Hematopoietic multipotent progenitor cell treated with erythropoietin and hydrocortisone succinate and interleukin-3 and kit ligand, for 15 days (in vitro differentiated cells): ENCODE data around the gene CNTNAP5.
A peak's percentile ranks its signal among the peaks of the same experiment; 100 is the strongest.

ENCODE experiments used
- DNase-seq: peaks from one replicate; pipeline ENCODE4 v3.0.0-alpha.2; 2015; ENCODE audit warnings: low spot score

Gene CNTNAP5

GRCh38 chr2:124689348-124689747, 664.3 kb downstream of the CNTNAP5 start:
- DNase-seq: no peak

DNA sequence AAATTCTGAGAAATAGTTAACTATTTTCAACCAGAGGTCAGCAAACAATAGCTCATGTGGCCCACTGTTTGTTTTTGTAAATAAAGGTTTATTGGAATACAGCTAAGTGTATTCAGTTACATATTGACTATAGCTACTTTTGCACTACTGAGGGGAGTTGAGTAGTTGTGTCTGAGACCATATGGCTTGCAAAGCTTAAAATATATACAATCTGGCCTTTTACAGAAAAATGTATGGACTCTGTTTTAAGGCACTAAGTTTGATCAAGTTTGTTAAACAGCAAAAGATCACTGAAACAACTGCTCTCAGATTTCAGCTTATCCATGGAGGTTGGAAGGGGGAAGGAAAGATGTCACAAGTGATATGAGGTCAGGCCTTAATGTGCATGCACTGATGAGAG, 667.1 kb downstream of the CNTNAP5 start:
- DNase-seq: no peak

DNA sequence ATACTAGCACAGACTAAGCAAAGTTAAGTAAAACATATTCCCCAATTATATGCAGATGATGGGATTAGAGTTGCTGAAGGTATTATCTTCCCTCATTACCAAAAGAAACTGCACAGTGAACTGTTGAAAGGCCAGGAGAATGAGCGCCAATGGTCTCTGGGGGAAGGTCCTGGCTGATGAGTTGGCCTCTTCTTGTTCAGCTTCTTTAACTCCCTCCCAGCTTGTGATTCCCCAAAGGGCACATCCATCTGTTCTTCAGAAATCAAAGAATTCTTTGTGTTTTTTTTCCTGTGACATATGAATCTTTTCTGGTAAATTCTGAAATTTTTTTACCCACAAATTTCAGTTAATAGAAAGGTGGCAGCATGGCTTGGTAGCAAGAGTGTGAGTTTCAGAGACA, 667.6 kb downstream of the CNTNAP5 start:
- DNase-seq: no peak

- no peak for DNase-seq
Measured at GRCh38 chr2:124693156-124693555, 668.1 kb downstream of the CNTNAP5 start.

DNA sequence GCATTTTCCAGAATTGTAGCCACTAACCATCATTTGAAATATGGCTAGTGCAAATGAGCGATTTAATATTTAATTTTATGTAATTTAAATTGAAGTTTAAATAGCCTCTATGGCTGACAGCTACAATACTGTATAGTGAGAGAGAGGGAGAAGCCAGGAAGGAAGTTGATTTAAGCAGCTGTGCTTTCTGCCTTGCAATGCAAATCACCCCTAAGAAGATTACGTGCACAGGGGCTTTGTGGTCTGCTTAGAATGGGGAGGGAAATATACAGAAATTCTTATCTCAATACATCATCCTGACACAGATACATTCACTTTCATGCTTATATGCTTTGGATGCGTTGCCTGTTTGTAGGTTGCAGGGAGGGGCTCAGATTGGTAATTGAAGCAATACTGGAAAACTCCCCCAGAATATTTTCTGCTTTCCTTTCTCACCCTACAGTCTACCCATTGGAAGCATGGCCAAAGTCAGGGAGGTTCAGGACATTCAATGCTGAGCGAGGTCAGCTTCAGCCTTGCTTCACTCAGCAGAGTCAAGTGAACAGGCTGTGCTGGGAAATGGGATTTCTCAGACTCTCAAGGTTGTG, 674.0 kb downstream of the CNTNAP5 start:
- DNase-seq: no peak

DNA sequence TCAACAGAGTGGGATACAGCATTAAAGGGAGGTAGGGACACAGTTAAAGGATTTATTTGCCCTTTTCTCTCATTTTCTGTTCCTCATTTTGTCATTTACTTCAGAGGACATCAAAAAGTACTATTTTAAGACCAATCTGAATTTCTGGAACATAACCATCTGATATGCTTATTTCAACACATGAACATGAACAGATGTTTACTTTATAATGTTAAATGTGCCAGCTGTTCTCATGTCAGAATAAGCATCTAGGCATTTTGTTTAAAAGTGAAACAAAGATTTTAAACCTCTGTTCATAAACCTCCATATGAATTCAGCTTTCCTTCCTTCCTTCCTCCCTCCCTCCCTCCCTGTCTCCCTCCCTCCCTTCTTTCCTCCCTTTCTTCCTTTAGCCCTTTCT, 677.7 kb downstream of the CNTNAP5 start:
- DNase-seq: no peak

DNA sequence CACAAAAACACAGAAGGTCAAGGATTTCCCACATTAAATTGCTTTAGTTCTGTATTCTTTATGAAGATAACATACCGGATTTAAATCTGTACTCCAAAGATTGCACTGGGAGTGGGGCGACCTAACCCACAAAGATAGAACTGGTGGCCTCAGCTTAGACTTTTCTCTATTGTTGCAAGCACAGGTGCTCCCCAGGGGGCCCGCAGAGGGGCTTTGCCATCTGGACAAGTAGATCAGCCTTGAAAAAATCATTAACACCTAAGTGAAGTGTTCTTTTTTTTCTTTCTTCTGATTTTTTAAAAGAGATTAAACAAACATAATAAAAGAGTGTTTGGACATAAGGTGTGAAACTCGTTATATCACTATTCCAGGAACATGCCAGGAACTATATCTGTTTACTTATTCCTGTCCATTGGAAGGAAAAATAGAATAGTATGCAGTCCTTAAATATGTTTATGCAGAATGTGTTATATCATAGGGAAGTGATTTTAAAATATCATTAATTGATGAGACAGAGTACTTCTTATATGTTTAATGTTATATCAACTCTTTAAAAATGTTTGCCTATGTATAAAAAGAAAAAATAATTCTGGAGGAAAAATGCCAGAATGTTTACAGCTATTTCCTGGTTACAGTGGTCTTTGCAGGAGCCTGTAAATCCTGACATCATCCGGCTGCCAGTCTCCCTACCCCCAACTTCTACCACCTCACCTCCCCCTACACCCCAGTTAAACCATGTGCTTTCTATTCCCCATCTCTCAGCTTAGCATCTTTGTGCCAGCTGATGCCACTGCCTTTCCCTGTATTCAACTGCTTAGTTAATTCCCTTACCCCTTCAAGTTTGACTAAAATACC, 679.2 kb downstream of the CNTNAP5 start:
- DNase-seq: no peak

DNA sequence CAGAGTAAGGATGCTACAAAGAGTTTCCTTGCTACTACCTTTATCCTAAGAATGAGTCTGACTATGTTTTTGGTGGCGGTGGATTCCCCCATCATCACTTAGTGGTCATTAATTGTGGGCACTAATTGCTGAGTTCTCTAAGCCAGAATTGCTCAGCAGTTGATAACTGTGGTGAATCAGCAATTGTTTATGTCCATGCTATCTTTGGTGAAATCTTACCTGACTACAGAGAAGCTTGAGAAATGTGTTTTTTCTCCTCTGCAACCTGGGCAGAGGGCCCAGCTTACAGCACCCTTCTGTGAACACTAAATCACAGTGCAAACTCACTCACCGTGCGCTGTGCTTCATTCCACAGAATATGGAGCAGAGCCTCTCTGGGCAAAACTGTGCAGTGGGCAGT, 683.6 kb downstream of the CNTNAP5 start:
- no peak for DNase-seq

DNA sequence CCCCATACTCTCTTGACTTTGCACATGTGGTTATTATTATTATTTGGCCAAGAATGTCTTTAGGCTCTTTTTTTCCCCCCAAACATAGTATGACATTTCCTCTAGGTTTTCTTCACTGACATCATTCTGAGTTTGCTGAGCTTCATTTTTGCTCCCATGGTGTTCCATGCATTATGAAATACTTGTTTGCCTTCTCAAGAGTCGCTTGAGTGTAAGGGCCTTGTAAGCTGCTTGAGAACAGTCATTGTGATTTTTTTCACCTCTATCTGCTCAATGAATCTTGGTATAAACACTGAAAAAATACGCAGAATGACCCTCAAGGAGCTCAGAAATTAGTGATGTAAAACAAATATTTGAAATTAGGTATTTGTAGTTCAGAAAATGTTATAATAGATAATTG, 688.9 kb downstream of the CNTNAP5 start:
- no peak for DNase-seq

DNA sequence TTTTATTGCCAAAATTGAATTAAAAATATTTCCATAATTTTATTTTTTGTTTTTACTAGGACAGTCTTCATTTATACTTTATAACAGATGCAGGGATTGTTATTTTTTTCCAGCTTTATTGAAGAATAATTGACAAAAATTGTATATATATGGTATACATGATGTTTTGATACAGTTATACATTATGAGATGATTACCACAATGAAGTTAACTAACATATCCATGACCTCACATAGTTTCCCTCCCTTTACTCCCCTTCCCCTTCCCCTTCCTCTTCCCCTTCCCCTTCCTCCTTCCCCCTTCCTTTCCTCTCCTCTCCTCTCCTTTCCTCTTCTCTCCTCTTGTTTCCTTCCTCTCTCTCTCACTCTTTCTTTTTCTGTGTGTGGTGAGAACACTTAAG, 700.1 kb downstream of the CNTNAP5 start:
- no peak for DNase-seq

DNA sequence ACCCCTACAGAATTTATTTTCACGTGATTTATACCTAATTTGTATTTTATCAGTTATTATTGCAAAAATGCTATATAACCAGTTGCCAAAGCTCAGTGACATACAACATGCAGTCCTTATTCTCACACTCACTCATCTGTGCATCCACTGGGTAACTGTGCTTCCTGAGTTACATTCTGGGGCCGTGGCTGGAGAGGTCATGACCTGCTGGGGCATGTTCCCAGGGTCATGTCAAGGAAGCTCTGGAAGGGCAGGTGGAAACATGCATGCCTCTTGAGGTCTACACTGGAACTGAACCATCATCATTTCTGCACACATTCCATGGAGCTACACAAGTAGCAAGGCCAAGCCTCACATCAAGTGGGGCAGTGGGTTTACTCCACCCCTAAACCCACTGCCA, 715.5 kb downstream of the CNTNAP5 start:
- DNase-seq: no peak

DNA sequence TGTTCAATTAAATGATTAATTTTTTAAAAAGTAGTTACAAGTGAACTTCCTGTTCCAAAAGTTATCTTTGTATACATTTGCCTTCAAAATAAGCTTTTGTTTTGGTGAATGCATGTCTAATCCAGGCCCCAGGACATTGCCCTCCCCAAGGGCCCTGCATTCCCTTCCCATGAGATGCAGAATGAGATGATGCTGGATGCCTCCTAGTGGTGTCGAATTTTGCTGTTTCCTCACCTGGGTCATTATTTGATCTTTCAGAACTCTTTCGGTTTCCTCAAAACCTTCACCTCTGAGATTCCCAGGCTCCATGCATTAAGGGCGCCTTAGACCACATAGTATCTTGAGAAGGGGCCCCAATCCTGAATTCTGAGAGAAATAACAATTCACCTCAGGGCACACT, 728.8 kb downstream of the CNTNAP5 start:
- DNase-seq: no peak

GRCh38 chr2:124755386-124755785, 730.3 kb downstream of the CNTNAP5 start:
- no peak for DNase-seq

GRCh38 chr2:124756048-124756447, 731.0 kb downstream of the CNTNAP5 start:
- no peak for DNase-seq

GRCh38 chr2:124762388-124762787, 737.3 kb downstream of the CNTNAP5 start:
- DNase-seq: no peak

GRCh38 chr2:124763611-124764010, 738.5 kb downstream of the CNTNAP5 start:
- no peak for DNase-seq

GRCh38 chr2:124774781-124775180, 749.7 kb downstream of the CNTNAP5 start:
- no peak for DNase-seq

- DNase-seq: no peak
Measured at GRCh38 chr2:124776332-124776731, 751.2 kb downstream of the CNTNAP5 start.

DNA sequence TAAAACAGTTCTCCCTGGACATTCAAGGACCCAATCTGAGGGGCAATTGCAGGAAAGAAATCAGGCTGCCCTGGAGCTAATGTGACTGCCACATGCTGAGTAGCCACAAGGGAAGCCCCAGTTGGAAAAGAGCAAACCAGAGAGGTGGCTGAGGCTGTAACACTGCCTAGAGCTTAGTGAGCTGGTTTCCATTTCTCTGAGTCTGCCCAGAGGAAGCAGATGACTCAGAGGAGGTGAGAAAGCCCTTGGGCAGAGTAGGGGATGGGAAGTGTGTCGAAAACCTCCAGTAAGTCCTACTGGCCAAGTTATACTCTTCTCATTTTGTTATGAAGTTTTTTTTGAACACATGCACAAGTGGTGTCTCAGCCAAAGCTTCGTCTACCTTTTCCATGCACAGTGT, 753.0 kb downstream of the CNTNAP5 start:
- DNase-seq: no peak

DNA sequence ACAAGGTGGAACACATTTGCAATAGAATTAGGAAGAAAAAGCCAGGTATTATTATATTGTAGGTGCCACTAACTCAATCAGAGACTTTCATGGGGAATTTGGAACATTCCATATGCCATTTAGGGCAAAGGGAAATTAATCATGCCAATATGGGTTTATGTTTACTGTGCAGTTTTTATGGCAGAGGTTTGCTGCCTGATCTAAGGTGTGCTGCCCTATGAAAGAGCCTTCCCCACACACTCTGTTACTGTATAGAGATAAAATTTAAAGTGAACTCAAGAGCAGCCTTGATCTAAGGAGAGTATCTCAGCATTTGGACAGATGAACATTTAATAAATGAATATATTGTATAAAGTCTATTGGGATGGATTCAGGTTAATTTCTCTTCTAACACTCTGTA, 771.6 kb downstream of the CNTNAP5 start:
- DNase-seq: no peak

GRCh38 chr2:124797049-124797448, 772.0 kb downstream of the CNTNAP5 start:
- no peak for DNase-seq

DNA sequence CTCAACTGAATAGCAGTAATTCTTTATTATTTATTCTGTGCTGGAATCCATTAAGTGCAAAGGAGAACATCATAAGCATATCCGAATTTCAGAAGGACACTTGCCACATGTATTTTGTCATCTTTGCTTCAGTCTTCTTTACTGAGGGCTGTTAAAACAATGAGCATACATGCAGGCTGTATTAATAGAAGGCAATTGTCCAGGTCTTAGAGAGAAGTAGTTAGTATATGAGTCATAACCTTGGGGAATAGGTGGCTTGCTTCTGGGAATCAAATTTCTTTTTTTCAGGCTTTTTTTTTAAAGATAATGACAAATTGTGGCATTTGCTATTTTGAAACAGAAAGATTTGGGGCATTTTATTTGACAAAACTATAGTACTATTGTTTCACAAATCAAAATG, 773.5 kb downstream of the CNTNAP5 start:
- DNase-seq: no peak

GRCh38 chr2:124804014-124804940, 779.2 kb downstream of the CNTNAP5 start:
- peak; percentile 47 for DNase-seq
